ENCODE results near the gene CAMKK2.
"Not testable (repeated sequence)": the region's sequence is repeated elsewhere in the genome, so short reads cannot be mapped to it uniquely, and the experiment has no call there.

Gene CAMKK2

DNA sequence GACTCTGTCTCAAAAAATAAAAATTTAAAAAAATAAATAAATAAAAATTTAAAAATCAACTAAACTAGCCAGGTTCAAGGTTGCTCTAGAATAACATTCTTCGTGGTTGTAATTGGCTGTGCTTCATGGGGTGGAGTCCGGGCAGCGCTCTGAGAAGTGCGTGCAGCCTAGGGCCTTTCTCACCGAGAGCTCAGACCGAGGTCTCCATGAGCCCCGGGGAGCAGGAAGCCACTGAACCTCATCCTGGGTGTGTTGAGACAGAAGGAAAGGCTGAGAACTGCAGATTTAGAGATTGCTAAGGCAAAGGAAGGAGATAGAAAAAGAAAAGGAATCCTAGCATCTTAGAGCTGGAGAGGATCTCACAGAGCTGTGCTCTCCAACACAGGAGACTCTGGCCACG is 71.9 kb downstream of the CAMKK2 start:
- DNase-seq (ENCODE audit: low read depth in 2 of 2), result no peak

DNA sequence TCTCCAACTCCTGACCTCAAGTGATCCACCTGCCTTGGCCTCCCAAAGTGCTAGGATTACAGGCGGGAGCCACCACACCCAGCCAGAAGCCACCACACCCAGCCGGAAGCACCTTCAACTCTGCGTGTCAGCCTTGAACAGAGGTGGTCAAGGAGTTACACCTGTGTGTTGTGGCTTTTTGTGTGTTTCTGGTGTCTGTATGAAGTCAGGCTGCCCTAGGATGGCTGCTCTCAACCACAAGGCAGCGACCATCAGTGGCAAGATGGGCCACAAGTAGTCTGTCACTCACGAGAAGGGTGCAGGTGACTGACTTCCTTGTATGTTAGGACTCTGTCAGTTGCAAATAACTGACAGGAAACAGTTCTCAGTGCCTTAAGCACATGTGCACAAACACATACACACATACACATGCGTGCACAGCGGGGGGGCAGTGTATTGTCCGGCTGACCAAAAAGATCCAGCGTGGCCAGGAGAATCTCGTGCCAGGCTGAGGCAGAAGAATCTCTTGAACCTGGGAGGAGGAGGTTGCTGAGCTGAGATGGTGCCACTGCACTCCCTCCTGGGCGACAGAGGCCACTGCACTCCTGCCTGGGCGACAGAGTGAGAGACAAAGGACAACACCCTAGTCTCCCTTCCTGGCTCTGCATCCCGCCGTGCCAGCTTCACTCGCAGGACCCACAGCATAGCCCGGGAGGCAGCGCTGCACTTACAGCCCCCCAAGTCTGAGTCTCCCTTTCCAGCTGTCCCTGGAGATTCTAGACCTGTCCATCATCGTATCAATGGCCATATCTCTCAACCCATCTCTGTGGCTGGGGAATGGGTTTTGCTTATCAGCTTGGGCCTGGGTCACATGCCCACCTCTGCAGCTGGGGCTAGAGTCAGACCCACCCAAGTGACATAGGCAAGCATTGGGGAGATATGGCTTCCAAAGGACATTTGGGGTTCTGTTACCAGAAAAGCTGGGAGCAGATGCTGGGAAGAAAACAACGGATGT is 72.9 kb downstream of the CAMKK2 start:
- peak in 1 of 2 donors; percentile 31 for DNase-seq (ENCODE audit: low read depth in 2 of 2)

DNA sequence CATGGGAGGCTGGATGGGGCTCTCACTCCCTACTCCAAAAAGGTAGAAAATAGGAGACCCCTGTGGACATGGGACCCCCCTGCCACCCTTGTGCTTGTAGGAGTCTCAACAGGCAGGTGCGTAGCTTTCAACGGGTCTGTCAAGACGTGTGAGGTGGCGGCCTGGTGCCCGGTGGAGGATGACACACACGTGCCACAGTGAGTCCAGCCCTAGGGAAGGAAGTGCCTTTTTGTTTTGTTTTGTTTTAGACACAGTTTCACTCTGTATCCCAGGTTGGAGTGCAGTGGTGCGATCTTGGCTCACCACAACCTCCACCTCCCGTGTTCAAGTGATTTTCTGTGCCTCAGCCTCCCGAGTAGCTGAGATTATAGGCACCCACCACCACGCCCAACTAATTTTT is 73.7 kb downstream of the CAMKK2 start:
- DNase-seq (ENCODE audit: low read depth in 2 of 2), result no peak

DNA sequence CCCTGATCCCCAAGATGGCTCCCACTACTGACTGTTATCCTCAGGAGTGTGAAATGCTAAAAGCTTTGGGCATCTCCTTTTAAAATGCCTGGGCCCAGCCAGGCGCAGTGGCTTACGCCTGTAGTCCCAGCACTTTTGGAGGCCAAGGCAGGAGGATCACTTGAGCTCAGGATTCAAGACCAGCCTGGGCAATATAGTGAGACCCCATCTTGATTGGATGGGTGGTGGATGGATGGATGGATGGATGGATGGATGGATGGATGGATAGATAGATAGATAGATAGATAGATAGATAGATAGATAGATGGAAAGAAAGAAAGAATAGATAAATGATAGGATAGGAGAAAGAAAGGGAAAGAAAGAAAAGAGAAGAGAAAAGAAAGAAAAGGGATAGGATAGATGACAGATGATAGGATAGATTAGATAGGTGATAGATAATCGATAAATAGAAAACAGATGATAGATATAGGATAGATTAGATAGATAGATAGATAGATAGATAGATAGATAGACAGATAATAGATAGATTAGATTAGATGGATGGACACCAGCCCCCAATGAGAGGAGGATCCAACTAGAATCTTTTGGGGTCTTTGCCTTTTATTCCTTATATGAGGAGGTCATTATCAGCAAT is 77.0 kb downstream of the CAMKK2 start:
- no peak for DNase-seq (ENCODE audit: low read depth in 2 of 2)

DNA sequence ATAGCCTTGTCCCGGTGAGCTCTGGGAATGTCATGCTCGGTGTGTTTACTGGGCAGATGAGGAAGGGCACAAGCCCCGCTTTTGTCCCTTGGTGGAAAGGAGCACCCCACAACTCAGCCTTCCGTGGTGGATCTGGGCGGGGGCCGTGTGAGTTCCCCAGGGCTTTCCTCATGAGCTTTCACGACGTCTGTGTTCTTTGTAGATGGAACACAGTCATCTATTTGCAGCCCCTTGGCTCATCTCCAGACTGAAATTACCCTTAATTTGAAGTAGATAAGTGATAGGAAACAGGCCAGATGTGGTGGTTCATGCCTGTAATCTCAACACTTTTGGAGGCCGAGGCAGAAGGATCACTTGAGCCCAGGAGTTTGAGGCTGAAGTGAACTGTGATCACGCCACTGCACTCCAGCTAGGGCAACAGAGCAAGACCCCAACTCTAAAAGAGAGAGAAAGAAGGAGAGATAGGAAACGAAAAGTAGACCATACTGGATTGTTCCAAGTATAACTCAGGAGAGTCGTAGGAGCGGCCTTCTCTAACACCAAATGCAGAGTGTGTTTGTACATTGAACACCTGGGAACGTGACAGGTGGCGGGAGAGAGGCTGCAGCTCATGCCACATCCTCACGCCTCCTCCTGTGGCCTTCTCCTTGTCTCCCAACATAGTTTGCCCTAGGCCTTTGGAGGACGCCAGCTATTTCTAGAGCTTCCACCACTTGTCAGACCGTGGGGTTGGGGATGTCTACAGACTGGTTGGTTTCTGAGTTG is 77.7 kb downstream of the CAMKK2 start:
- DNase-seq (ENCODE audit: low read depth in 2 of 2), result no peak

DNA sequence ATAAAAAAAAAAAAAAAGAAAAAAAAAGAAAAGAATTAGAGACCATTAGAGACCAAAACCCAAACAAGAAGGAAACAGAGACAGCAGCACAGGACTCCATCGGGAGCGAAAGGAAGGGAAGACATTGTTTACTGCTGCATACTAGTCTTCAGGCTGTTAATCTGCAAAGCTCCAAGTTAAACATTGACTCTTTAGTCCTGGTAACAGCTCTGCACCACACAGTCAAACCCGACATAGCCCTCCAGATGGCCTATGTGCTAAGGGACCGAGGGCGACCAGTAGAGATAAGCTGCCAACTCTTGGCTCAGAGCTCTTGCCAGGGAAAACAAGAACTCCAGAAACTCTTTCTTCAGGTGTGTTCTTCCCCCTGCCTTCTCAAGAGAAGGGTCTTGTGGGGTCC is 78.7 kb downstream of the CAMKK2 start:
- DNase-seq (ENCODE audit: low read depth in 2 of 2), result no peak

DNA sequence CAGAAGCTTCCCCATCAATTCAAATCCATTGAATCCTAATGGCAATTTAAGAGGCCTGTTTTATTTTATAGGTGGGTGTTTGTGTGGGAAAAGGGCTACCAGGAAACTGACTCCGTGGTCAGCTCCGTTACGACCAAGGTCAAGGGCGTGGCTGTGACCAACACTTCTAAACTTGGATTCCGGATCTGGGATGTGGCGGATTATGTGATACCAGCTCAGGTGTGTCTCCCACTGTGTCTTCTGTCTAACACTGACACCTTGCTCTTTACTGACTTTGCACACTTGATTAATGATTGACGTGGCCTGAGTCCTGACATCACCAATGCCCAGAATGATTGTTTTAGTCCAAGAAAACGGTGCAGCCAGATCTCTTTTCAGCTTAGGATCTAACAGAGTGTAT is 79.4 kb downstream of the CAMKK2 start:
- DNase-seq (ENCODE audit: low read depth in 2 of 2), result no peak

DNA sequence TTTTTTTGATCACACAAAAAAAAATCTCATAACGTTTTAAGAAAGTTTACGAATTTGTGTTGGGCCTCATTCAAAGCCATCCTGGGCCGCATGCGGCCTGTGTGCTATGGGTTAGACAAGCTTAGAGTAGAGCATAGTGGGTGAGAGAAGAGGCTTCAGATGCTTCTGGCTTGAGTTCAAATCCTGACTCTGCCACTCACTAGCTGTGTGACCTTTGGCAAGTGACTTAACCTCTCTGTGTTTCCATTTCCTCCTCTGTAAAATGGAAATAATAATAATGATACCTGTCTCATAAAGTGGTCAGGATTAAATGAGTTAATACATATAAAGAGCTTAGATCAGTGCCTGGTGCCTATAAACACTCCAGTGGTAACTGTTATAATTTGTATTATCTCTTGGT is 80.4 kb downstream of the CAMKK2 start:
- no peak for DNase-seq (ENCODE audit: low read depth in 2 of 2)

DNA sequence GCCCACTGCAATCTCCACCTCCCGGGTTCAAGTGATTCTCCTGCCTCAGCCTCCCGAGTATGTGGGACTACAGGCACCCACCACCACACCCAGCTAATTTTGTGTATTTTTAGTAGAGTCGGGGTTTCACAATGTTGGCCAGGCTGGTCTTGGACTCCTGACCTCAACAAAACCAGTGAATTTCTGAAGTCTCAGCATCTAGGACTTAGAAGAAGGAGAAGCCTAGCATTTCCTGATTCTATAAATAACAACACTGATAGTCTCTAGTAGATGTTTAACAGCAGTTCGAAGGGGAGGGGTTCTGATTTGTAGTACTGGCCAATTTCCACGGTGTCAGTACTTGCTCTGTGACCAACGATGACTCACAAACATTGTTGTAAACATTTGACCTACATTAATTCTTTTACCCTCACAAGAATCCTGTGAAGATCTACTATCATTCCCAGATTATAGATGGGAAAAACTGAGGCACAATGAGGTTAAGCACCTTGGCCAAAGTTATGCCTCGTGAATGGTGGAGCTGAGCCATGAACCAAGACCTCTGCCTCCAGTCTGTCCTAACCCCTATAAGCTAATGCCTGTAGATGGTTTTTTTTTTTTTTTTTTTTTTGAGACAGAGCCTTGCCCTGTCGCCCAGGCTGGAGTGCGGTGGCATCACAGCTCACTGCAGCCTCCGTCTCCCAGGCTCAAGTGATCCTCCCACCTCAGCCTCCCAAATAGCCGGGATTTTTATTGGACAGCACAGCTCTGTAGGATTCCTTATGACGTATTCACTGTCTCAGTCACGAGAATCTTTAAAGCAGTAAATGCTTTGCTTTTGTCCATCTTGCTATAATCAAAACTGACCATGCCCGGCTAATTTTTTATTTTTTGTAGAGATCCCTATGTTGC is 81.4 kb downstream of the CAMKK2 start:
- no peak for DNase-seq (ENCODE audit: low read depth in 2 of 2)

DNA sequence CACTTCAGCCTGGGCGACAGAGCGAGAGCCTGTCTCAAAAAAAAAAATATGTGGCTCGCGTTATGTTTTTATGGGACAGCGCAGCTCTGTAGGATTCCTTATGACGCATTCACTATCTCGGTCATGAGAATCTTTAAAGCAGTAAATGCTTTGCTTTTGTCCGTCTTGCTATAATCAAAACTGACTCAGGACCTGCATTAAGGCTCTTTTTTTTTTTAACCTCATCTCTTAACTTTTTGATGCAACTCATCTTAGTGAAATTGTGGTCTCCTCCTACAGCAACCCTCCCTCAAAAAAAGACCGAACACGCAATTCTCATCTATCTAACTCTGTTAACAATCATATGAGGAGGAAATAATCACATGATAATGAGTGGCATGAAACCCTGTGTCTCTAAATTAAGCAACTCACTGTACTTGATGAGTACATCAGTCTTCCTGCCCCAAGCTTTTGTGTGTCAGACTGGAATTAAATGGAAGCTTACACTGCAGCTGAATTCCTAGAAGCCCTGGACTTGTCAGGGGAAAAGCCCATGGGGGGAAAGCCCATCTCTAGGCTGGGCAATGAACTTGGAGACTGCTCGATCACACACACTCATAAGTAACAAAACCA is 82.2 kb downstream of the CAMKK2 start:
- DNase-seq (ENCODE audit: low read depth in 2 of 2), result peak in 1 of 2 donors; percentile 16

DNA sequence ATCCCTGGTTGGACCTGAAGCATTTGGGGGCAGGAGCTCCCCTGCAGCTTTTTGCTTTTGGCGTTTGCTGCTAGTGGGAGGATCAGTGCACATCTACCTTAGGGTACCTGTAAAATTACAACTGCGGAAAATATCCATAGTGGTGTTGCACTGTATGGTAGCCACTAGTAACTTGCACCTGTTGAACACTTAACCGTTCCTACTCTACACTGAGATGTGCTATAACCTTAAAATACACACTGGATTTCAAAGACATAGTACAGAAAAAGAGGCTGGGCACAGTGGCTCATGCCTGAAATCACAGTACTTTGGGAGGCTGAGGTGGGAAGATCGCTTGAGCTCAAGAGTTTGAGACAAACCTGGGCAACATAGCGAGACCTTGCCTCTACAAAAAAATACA is 83.6 kb downstream of the CAMKK2 start:
- no peak for DNase-seq (ENCODE audit: low read depth in 2 of 2)

DNA sequence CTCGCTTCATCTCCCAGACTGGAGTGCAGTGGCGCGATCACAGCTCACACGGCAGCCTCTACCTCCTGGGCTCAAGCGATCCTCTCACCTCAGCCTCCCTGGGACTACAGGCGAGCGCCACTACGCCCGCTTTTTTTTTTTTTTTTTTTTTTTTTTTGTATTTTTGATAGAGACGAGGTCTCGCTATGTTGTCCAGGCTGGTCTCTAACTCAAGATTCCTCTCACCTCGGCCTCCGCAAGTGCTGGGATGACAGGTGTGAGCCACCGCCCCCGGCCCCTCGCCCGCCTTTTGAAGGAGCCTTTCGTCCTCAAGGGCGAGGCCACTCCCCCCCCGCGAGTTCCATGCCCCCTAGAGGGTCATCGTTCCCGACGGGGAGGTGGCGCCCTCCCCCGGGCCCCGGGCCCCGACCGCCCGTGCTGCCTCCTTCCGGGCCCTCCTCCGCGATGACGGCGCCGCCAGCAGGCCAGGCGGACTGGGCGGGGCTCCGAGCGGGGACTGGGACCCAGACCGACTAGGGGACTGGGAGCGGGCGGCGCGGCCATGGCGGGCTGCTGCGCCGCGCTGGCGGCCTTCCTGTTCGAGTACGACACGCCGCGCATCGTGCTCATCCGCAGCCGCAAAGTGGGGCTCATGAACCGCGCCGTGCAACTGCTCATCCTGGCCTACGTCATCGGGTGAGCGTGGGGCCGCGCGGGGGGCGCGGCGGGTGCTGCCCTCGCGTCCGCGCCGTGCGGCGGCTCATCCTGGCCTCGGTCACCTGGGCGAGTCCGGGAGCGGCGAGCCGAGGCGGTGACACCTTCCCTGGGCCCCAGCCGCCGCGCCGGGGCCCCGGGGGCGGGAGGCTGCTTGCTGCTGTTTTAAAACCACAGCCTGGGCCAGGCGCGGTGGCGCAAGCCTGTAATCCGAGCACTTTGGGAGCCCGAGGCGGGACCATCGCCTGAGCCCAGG is 86.6 kb downstream of the CAMKK2 start, which contains the start of gene P2RX4:
P2RX4 (plus strand) TSS at position 506 of the 949 bp plus-strand sequence; CDS start at position 542, 36 bp downstream.
- peak; percentile 79 to 87 for DNase-seq (ENCODE audit: low read depth in 2 of 2)

DNA sequence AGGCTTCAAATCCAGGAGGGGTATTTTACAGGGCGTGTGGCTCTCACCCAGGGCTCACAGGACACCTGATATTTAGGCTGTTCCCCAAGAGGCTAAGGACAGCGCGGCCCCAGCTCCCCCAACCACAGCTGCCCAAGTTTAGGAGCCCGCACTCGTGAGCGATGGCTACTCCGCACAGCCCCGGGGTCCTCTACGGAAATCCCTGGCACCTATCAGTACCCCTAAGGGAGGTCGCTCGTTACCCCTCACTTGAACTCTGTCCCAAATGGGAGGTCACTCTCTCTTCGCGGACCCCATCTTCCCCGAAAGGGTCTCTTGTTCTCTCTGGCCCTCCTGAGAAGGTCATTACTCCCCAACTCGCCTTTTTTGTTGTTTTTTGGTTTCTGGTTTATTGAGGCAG is 87.3 kb downstream of the CAMKK2 start:
- DNase-seq (ENCODE audit: low read depth in 2 of 2), result no peak

DNA sequence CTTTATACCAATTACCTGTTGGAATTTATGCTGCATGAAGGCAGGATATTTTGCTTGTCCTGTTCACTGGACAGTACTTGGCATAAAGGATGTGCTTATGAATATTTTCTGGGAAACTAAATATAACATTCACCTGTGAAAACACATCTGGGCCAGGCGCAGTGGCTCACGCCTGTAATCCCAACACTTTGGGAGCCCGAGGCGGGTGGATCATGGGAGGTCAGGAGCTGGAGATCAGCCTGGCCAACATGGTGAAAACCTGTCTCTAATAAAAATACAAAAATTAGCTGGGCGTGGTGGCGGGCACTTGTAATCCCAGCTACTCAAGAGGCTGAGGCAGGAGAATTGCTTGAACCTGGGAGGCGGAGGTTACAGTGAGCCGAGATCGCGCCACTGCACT is 87.9 kb downstream of the CAMKK2 start:
- not testable (repeated sequence) for DNase-seq (ENCODE audit: low read depth in 2 of 2)

DNA sequence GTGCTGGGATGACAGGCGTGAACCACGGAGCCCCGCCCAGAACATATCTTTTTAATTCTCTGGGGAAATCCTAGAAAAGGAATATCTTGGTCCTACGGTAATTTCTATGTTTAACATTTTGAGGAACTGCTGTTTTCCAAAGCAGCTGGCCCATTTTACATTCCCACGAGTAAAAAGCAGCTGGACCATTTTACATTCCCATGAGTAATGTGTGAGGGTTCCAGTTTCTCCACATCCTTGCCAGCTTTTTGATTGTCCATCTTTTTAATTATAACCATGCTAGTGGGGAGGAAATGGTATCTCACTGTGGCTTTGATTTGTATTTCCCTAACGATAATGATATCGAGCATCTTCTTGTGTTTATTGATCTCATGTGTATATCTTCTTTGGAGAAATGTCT is 91.0 kb downstream of the CAMKK2 start:
- DNase-seq (ENCODE audit: low read depth in 2 of 2), result no peak

DNA sequence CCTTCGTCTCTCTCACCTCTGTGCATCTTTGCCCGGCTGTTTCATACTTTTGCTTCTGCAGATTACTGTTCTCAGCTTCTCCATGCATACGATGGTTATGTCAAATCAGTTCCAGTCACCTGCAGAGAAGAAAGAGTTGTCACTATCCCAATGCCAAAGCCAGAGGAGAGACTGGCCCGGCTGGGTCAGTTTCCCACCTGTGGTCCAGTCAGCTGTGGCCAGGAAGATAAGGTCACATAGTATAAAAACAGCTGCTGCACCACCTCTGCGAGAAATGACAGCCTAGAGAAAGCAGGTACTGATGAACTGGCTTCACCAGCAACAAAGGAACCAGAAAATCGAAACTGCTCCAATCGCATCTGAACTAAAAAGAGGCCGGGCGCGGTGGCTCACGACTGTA is 93.0 kb downstream of the CAMKK2 start:
- DNase-seq (ENCODE audit: low read depth in 2 of 2), result no peak

DNA sequence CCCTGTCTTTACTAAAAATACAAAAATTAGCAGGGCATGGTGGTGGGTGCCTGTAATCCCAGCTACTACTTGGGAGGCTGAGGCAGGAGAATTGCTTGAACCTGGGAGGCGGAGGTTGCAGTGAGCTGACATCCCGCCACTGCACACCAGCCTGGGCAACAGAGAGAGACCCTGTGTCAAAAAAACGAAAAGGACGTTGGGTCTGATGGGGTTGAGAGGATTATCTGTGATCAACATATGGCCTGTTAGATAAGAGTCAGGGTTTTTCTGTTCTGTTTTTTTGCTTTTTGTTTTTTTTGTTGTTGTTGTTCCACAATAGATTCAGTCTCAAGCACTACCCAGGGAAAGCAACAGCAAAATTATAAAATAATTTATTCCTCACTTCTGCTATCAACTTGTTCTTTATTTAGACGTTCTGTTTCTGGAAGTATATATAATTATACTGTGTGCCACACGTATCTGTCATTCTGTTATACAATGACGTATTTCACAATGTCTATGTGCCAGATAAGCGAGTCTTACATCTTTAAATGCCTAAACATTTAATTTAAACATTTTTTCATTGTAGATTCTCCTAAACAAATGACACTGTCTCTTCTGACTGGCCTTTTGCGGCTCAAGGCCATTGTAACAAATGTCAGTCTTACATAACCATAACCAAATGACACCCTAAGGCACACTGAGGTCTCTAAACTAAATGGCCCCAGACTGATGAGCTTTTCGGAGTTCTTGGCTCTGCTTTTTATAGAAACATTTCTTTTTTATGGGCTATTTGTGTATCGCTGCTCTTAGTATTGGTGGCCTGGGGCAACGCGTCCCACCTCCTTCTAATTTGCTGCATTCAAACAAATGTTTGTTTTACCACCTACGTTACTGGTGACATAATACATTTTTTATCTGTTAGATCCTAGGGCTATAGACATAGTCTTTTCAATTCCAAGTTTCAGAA is 93.8 kb downstream of the CAMKK2 start:
- DNase-seq (ENCODE audit: low read depth in 2 of 2), result no peak

DNA sequence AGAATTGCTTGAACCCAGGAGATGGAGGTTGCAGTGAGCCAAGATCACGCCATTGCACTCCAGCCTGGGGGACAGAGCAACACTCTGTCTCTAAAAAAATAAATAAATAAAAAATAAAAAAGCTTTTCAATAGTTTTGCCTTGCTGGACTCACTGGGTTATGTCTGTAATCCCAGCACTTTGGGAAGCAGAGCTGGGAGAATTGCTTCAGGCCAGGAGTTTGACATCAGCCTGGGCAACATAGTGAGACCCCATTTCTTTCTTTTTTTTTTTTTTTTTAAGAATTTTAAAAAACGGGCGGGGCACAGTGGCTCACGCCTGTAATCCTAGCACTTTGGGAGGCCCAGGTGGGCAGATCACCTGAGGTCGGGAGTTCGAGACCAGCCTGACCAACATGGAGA is 95.4 kb downstream of the CAMKK2 start:
- DNase-seq (ENCODE audit: low read depth in 2 of 2), result not testable (repeated sequence)

Measured in stimulated activated CD4-positive, alpha-beta T cell treated with anti-CD3 and anti-CD28 coated beads, Interleukin-4, amount 100 ng/mL, for 48 hours (primary cell).